Panc1 (cell line): ENCODE results near the gene PACSIN1. TPM values are rescaled to one million over a fixed set of nuclear protein-coding genes. Genes with fewer than 3 reads are reported as not detected.

Experiments
- ATAC-seq: fragments of 200-7000 bp; cut with Tn5 transposase; 2 replicates; pipeline ENCODE4 v1.9.1; 2020; ENCODE audit warnings: mild to moderate bottlenecking, moderate library complexity
- BruUV-seq: library from RNA; stranded (reverse); fragments of 400-500 nt; replicated peaks from 2 replicates; lab custom pipeline; 2021; lab: Mats Ljungman, UMichigan
- CTCF ChIA-PET: fragments of 300-600 bp; sonication (Branson Sonifier 250); formaldehyde crosslinking; loops from one replicate; lab custom pipeline; 2022; ENCODE audit warnings: antibody characterized with exemption; lab: Charles Lee
- POLR2A ChIA-PET: fragments of 300-600 bp; sonication (Branson Sonifier 250); formaldehyde crosslinking; loops from one replicate; lab custom pipeline; 2022; ENCODE audit warnings: antibody characterized with exemption; lab: Charles Lee
- DNase-seq: peaks from one replicate; pipeline ENCODE4 v3.0.0-alpha.2; 2010; ENCODE audit warnings: low read depth, low spot score
- H3K27ac ChIP-seq: 2 replicates; pipeline ENCODE4 v1.5.1; 2011; ENCODE audit warnings: mild to moderate bottlenecking, low read length, inconsistent platforms
- H3K27me3 ChIP-seq: fragments of 200-500 bp; sonication (Bioruptor generic); 2 replicates; pipeline ENCODE4 v1.6.0; 2014; ENCODE audit warnings: low read length, inconsistent platforms; ENCODE audit not compliant: control insufficient read depth, insufficient read depth
- H3K36me3 ChIP-seq: fragments of 200-500 bp; sonication (Bioruptor generic); 2 replicates; pipeline ENCODE4 v1.5.1; 2014; ENCODE audit warnings: inconsistent platforms, mild to moderate bottlenecking, low read length, moderate library complexity; ENCODE audit not compliant: control insufficient read depth, insufficient read depth
- H3K4me1 ChIP-seq: 2 replicates; pipeline ENCODE4 v1.5.1; 2011; ENCODE audit warnings: inconsistent platforms, mild to moderate bottlenecking, low read length, moderate library complexity; ENCODE audit not compliant: control insufficient read depth, insufficient read depth
- H3K4me3 ChIP-seq, 2 experiments: 2 replicates each; pipeline ENCODE4 v1.5.1; 2011 to 2012; ENCODE audit warnings: low read depth in 2 of 2, low read length in 2 of 2, mild to moderate bottlenecking in 2 of 2, inconsistent platforms in 1 of 2, moderate library complexity in 1 of 2
- H3K9me3 ChIP-seq: fragments of 200-500 bp; sonication (Bioruptor generic); 2 replicates; pipeline ENCODE4 v1.5.1; 2014; ENCODE audit warnings: low read depth, mild to moderate bottlenecking, inconsistent platforms, low read length, moderate library complexity; ENCODE audit not compliant: control insufficient read depth, insufficient read depth
- POLR2AphosphoS5 ChIP-seq: IDR thresholded peaks from 2 replicates; pipeline ENCODE4 v1.6.1; 2012; ENCODE audit warnings: mild to moderate bottlenecking, low read depth, low read length, moderate library complexity
- SIN3A ChIP-seq: IDR thresholded peaks from 2 replicates; pipeline ENCODE4 v1.6.1; 2012; ENCODE audit warnings: low read depth, mild to moderate bottlenecking, low read length, moderate library complexity, borderline replicate concordance; ENCODE audit not compliant: insufficient read depth
- TCF7L2 ChIP-seq: IDR thresholded peaks from 2 replicates; pipeline ENCODE4 v1.6.1; 2011; ENCODE audit warnings: mild to moderate bottlenecking, low read depth, low read length, inconsistent platforms
- in situ Hi-C: cut with HindIII; loops from 2 replicates; pipeline ENCODE4 v1.10.0; 2016; ENCODE audit warnings: low sequenced_read_pairs, low pct_unique_long_range_greater_than_20kb
- intact Hi-C: fragments of 100-400 bp; cut with micrococcal nuclease; formaldehyde crosslinking; loops from one replicate; pipeline ENCODE4 v1.10.0; 2022; ENCODE audit not compliant: unreplicated experiment
- total RNA-seq: library from RNA; stranded (reverse); gene quantifications from one replicate; pipeline ENCODE4 v1.2.1, GENCODE V29; 2021; ENCODE audit not compliant: unreplicated experiment
- TF ChIP-seq, protein P1 (sequence below), 2 experiments: IDR thresholded peaks; 2 replicates each; pipeline ENCODE4 v1.6.1; 2011 to 2012; ENCODE audit warnings: low read depth in 2 of 2, control low read depth in 1 of 2, low read length in 1 of 2, mild to moderate bottlenecking in 1 of 2, moderate library complexity in 1 of 2; ENCODE audit not compliant: insufficient read depth in 1 of 2
- TF ChIP-seq, protein P2 (sequence below): fragments of 450-650 bp; IDR thresholded peaks from 2 replicates; pipeline ENCODE4 v1.5.1; 2017; ENCODE audit warnings: mild to moderate bottlenecking

Gene PACSIN1
- total RNA-seq, 1 experiment from 2014 or later: 0.18 TPM

DNA sequence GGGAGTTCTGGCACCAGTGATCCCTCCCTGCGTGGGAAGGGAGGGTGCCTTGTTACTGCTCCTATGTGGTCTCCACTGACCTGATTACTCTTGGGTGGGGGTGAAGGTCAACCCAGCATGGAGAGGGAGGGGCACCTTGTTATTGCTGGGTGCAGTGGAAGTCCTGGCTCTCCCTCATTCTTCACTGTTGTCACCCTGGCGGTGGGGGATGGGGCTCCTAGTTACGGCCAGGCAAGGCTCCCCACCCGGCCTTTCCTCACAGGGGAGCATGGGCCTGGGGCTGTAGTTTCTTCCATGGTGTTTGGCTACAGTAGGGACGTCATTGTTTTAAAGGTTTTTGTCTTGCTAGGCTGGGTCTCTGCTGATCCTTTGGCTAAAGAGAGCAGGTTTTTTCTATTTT is 40.8 kb downstream of the PACSIN1 start:
- ATAC-seq (no peak), DNase-seq (no peak)
- no TSS peak for BruUV-seq
- in situ Hi-C loops (no loop called here), intact Hi-C loops (no loop called here)
- no peaks in the 10 kb centered on the region for H3K27me3 ChIP-seq
- ChIA-PET POLR2A (no interaction called here), CTCF (no interaction called here)
- H3K36me3 ChIP-seq: no peaks in the 10 kb centered on the region
- H3K9me3 ChIP-seq: no peaks in the 10 kb centered on the region
- H3K4me1 ChIP-seq: no peaks in the 10 kb centered on the region
- H3K27ac ChIP-seq: no peak overlapping the region
- TF ChIP-seq, protein P1, sequence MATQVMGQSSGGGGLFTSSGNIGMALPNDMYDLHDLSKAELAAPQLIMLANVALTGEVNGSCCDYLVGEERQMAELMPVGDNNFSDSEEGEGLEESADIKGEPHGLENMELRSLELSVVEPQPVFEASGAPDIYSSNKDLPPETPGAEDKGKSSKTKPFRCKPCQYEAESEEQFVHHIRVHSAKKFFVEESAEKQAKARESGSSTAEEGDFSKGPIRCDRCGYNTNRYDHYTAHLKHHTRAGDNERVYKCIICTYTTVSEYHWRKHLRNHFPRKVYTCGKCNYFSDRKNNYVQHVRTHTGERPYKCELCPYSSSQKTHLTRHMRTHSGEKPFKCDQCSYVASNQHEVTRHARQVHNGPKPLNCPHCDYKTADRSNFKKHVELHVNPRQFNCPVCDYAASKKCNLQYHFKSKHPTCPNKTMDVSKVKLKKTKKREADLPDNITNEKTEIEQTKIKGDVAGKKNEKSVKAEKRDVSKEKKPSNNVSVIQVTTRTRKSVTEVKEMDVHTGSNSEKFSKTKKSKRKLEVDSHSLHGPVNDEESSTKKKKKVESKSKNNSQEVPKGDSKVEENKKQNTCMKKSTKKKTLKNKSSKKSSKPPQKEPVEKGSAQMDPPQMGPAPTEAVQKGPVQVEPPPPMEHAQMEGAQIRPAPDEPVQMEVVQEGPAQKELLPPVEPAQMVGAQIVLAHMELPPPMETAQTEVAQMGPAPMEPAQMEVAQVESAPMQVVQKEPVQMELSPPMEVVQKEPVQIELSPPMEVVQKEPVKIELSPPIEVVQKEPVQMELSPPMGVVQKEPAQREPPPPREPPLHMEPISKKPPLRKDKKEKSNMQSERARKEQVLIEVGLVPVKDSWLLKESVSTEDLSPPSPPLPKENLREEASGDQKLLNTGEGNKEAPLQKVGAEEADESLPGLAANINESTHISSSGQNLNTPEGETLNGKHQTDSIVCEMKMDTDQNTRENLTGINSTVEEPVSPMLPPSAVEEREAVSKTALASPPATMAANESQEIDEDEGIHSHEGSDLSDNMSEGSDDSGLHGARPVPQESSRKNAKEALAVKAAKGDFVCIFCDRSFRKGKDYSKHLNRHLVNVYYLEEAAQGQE (IDR thresholded peaks at IDR 0.05; ENCODE audit: insufficient read depth in 1 of 2, low read depth in 2 of 2, low read length in 1 of 2): no peak
- TF ChIP-seq SIN3A (no peak), POLR2AphosphoS5 (no peak)
- TF ChIP-seq, protein P2, sequence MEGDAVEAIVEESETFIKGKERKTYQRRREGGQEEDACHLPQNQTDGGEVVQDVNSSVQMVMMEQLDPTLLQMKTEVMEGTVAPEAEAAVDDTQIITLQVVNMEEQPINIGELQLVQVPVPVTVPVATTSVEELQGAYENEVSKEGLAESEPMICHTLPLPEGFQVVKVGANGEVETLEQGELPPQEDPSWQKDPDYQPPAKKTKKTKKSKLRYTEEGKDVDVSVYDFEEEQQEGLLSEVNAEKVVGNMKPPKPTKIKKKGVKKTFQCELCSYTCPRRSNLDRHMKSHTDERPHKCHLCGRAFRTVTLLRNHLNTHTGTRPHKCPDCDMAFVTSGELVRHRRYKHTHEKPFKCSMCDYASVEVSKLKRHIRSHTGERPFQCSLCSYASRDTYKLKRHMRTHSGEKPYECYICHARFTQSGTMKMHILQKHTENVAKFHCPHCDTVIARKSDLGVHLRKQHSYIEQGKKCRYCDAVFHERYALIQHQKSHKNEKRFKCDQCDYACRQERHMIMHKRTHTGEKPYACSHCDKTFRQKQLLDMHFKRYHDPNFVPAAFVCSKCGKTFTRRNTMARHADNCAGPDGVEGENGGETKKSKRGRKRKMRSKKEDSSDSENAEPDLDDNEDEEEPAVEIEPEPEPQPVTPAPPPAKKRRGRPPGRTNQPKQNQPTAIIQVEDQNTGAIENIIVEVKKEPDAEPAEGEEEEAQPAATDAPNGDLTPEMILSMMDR: no peak
- no peak overlapping the region for H3K4me3 ChIP-seq

DNA sequence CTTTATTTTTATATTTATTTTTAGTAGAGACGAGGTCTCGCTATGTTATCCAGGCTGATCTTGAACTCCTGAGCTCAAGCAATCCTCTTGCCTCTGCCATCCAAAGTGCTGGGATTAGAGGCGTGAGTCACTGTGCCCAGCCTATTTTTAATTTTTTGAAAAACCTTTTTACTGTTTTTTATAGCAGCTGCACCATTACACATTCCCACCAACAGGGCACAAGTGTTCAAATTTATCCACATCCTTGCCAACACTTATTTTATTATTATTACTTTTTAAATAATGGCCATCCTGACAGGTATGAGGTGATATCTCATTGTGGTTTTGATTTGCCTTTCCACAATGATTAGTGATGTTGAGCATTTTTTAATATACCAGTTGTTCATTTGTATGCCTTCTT is 42.5 kb downstream of the PACSIN1 start:
- ATAC-seq: no peak

More for the DNA sequence above, 42.5 kb downstream of the PACSIN1 start:
- in situ Hi-C loops (no loop called here), intact Hi-C loops (no loop called here)
- ChIA-PET POLR2A (no interaction called here), CTCF (no interaction called here)
- Histone ChIP-seq H3K4me3 (no peak overlapping the region), H3K36me3 (no peaks in the 10 kb centered on the region), H3K9me3 (no peaks in the 10 kb centered on the region), H3K4me1 (no peaks in the 10 kb centered on the region), H3K27me3 (no peaks in the 10 kb centered on the region), H3K27ac (no peak overlapping the region)
- DNase-seq: no peak
- TF ChIP-seq SIN3A (no peak), POLR2AphosphoS5 (no peak), TCF7L2 (no peak)
- TF ChIP-seq, protein P1 (IDR thresholded peaks at IDR 0.05; ENCODE audit: insufficient read depth in 1 of 2, low read depth in 2 of 2, low read length in 1 of 2): no peak
- TF ChIP-seq, protein P2: no peak
- BruUV-seq: no TSS peak
